Esophagus squamous epithelium (tissue), 5 donors: ENCODE results near the gene CACNA1I. TPM values are rescaled to one million over a fixed set of nuclear protein-coding genes. Genes with fewer than 3 reads are reported as not detected.

Source experiments
- DNase-seq: peaks from one replicate; lab custom pipeline; 2025; lab: John Stamatoyannopoulos, UW
- H3K27ac ChIP-seq, 4 donors: fragments of 200-600 bp; sonication (generic); one replicate each; pipeline ENCODE4 v1.5.1; 2016 to 2019; ENCODE audit warnings: mild to moderate bottlenecking in 1 of 4
- H3K27me3 ChIP-seq, 4 donors: fragments of 200-600 bp; sonication (generic); 1 replicate in 3 of 4; 2 replicates in 1 of 4; pipeline versions ENCODE4 v1.5.1 to v1.6.0; 2017 to 2021; ENCODE audit warnings: antibody characterized with exemption in 1 of 4
- H3K36me3 ChIP-seq, 3 donors: fragments of 200-600 bp; sonication (generic); one replicate each; pipeline ENCODE4 v1.5.1; 2016 to 2019
- H3K4me1 ChIP-seq, 3 donors: fragments of 200-600 bp; sonication (generic); one replicate each; pipeline ENCODE4 v1.5.1; 2017 to 2019
- H3K4me3 ChIP-seq, 4 donors: fragments of 200-600 bp; sonication (generic); 1 replicate in 3 of 4; 2 replicates in 1 of 4; pipeline ENCODE4 v1.5.1; 2016 to 2019; ENCODE audit warnings: mild to moderate bottlenecking in 2 of 4, moderate library complexity in 1 of 4
- H3K9me3 ChIP-seq, 3 donors: fragments of 200-600 bp; sonication (generic); one replicate each; pipeline ENCODE4 v1.5.1; 2016 to 2019
- POLR2A ChIP-seq, 4 donors: fragments of 450-650 bp; IDR thresholded peaks; one replicate each; pipeline ENCODE4 v1.6.1; 2017; ENCODE audit warnings: antibody characterized with exemption in 4 of 4, mild to moderate bottlenecking in 4 of 4, moderate library complexity in 3 of 4
- whole genome bisulfite sequencing, 2 donors: methylation state at CpG; one replicate each; pipeline ENCODE4 v1.1.5; 2018; 5-methylcytosine and 5-hydroxymethylcytosine counted together
- intact Hi-C: fragments of 100-400 bp; cut with DNase I; formaldehyde crosslinking; loops from one replicate; pipeline ENCODE4 v1.15.0; 2022
- total RNA-seq, 4 donors: library from RNA; depleted of rRNA; stranded (reverse); fragments of >200 nt; gene quantifications; one replicate each; pipeline ENCODE4 v1.1.0, GENCODE V29; 2016
- TF ChIP-seq, protein P1 (sequence below), 6 experiments: fragments of 450-650 bp in 4 of 6; fragments of 200-600 bp in 2 of 6; sonication (generic) in 2 of 6; IDR thresholded peaks; one replicate each; pipeline ENCODE4 v1.5.1; 2016 to 2019; ENCODE audit warnings: antibody characterized with exemption in 6 of 6, mild to moderate bottlenecking in 4 of 6, moderate library complexity in 4 of 6
- donor health status: DM: yes; HTN: yes; CAD: no.

CACNA1I gene
- total RNA-seq, 4 donors from 2014 or later: 0.12 to 0.38 (median 0.20) TPM

DNA sequence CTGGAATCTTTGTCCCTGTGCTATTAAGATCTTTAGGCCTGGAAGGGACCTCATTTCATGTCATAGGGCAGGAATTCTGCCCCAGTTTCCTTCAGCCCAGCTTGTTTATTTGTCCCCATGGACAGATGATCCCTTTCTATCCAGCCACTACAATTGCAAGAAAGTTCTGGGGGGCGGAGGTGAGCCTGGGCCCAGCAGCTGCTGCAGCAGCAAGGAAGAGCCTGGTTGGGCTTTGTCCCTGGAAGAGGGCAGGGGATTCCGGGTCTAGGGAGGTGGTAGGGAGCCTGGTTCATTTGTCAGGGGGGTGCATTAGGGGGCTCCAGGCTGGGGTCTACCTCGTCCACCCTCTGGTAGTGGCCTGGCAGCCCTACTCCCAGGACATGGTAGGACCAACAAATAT lies 16.4 kb upstream of the CACNA1I start:
- no peak for DNase-seq
- Histone ChIP-seq H3K4me3 (no peak overlapping the region), H3K27ac (no peak overlapping the region), H3K36me3 (no peaks in the 10 kb centered on the region), H3K27me3 (peaks cover 5 to 94% (median 16%) of the 10 kb centered on the region in 4 donors), H3K4me1 (peaks cover 8 to 22% (median 11%) of the 10 kb centered on the region in 3 donors), H3K9me3 (no peaks in the 10 kb centered on the region)
- intact Hi-C loops: no loop called here
- no peak for TF ChIP-seq POLR2A (IDR thresholded peaks at IDR 0.05)
- TF ChIP-seq, protein P1, sequence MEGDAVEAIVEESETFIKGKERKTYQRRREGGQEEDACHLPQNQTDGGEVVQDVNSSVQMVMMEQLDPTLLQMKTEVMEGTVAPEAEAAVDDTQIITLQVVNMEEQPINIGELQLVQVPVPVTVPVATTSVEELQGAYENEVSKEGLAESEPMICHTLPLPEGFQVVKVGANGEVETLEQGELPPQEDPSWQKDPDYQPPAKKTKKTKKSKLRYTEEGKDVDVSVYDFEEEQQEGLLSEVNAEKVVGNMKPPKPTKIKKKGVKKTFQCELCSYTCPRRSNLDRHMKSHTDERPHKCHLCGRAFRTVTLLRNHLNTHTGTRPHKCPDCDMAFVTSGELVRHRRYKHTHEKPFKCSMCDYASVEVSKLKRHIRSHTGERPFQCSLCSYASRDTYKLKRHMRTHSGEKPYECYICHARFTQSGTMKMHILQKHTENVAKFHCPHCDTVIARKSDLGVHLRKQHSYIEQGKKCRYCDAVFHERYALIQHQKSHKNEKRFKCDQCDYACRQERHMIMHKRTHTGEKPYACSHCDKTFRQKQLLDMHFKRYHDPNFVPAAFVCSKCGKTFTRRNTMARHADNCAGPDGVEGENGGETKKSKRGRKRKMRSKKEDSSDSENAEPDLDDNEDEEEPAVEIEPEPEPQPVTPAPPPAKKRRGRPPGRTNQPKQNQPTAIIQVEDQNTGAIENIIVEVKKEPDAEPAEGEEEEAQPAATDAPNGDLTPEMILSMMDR (IDR thresholded peaks at IDR 0.05): no peak
- 44 to 67% methylated on average over 1 to 2 of the region's 3 CpGs for WGBS, 2 donors

- TF ChIP-seq, protein P1 (IDR thresholded peaks at IDR 0.05): no peak
- TF ChIP-seq POLR2A (IDR thresholded peaks at IDR 0.05): no peak
- H3K4me1 ChIP-seq: peaks cover 8 to 23% (median 11%) of the 10 kb centered on the region in 3 donors
- WGBS, 2 donors: 15 to 51% methylated on average over 6 to 11 of the region's 72 CpGs
- peak overlapping the region; percentile 15 to 62 (median 28) for H3K4me3 ChIP-seq
- H3K27ac ChIP-seq: no peak overlapping the region
- DNase-seq: no peak
- H3K9me3 ChIP-seq: no peaks in the 10 kb centered on the region
- intact Hi-C loops: no loop called here
- no peaks in the 10 kb centered on the region for H3K36me3 ChIP-seq
- H3K27me3 ChIP-seq: peaks cover 5 to 92% (median 16%) of the 10 kb centered on the region in 4 donors
Observed at GRCh38 chr22:39556970-39557841, 13.3 kb upstream of the CACNA1I start.

GRCh38 chr22:39558254-39558727 lies 12.3 kb upstream of the CACNA1I start:
- Histone ChIP-seq H3K27me3 (peaks cover 5 to 91% (median 16%) of the 10 kb centered on the region in 4 donors), H3K36me3 (no peaks in the 10 kb centered on the region), H3K4me3 (peak overlapping the region in 2 of 4 donors; percentile 40 to 62), H3K4me1 (peaks cover 8 to 23% (median 11%) of the 10 kb centered on the region in 3 donors), H3K9me3 (no peaks in the 10 kb centered on the region), H3K27ac (no peak overlapping the region)
- TF ChIP-seq, protein P1 (IDR thresholded peaks at IDR 0.05): no peak
- no peak for TF ChIP-seq POLR2A (IDR thresholded peaks at IDR 0.05)
- WGBS, 2 donors: 16% methylated on average over 5 of the region's 34 CpGs; no CpG with 5 or more reads in 1 of the 2 donors
- DNase-seq: no peak
- intact Hi-C loops: no loop called here

- WGBS, 2 donors: 100% methylated on average over 1 of the region's 14 CpGs; no CpG with 5 or more reads in 1 of the 2 donors
- no peak for TF ChIP-seq POLR2A (IDR thresholded peaks at IDR 0.05)
- TF ChIP-seq, protein P1 (IDR thresholded peaks at IDR 0.05): no peak
- Histone ChIP-seq H3K36me3 (no peaks in the 10 kb centered on the region), H3K4me3 (no peak overlapping the region), H3K9me3 (no peaks in the 10 kb centered on the region), H3K4me1 (peaks cover 8 to 23% (median 11%) of the 10 kb centered on the region in 3 donors), H3K27me3 (peaks cover 5 to 92% (median 16%) of the 10 kb centered on the region in 4 donors), H3K27ac (no peak overlapping the region)
- no peak for DNase-seq
- intact Hi-C loops: no loop called here
Observed at GRCh38 chr22:39558950-39559349, 11.6 kb upstream of the CACNA1I start.
